IPS DF 6.9 (cell line): ENCODE measurements around the gene PPM1L.

Experiments used
- DNase-seq: peaks from one replicate; pipeline ENCODE4 v3.0.0-alpha.2; 2013; ENCODE audit warnings: low read depth, low spot score
- H3K27ac ChIP-seq: one replicate; pipeline ENCODE4 v1.5.1; 2013; ENCODE audit warnings: low read length, control low read depth
- H3K27me3 ChIP-seq: 2 replicates; pipeline ENCODE4 v1.6.1; 2013; ENCODE audit warnings: mild to moderate bottlenecking, low read length; ENCODE audit not compliant: control insufficient read depth, insufficient read depth
- H3K36me3 ChIP-seq: 2 replicates; pipeline ENCODE4 v1.6.1; 2013; ENCODE audit warnings: low read length; ENCODE audit not compliant: control insufficient read depth, insufficient read depth
- H3K4me1 ChIP-seq: 2 replicates; pipeline ENCODE4 v1.6.1; 2013; ENCODE audit warnings: low read length; ENCODE audit not compliant: control insufficient read depth, insufficient read depth
- H3K4me3 ChIP-seq: 2 replicates; pipeline ENCODE4 v1.5.1; 2013; ENCODE audit warnings: mild to moderate bottlenecking, low read length
- H3K9me3 ChIP-seq: 2 replicates; pipeline ENCODE4 v1.6.1; 2013; ENCODE audit warnings: low read length, inconsistent platforms; ENCODE audit not compliant: control insufficient read depth, insufficient read depth
- WGBS: extraction: QIAGEN DNeasy Blood & Tissue Kit; methylation state at CpG from one replicate; pipeline ENCODE4 v1.1.7; 2013; ENCODE audit warnings: mixed read lengths, missing lambda C conversion rate; ENCODE audit not compliant: insufficient read length, insufficient coverage; 5-methylcytosine and 5-hydroxymethylcytosine counted together

The PPM1L gene

GRCh38 chr3:160948273-160948672 lies 192.2 kb downstream of the PPM1L start:
- no peaks in the 10 kb centered on the region for H3K36me3 ChIP-seq
- H3K27ac ChIP-seq = no peak overlapping the region
- H3K9me3 ChIP-seq = no peaks in the 10 kb centered on the region
- H3K4me3 ChIP-seq = no peak overlapping the region
- no peaks in the 10 kb centered on the region for H3K27me3 ChIP-seq
- H3K4me1 ChIP-seq = no peaks in the 10 kb centered on the region
- WGBS = no CpG with 5 or more reads among the region's 3 CpGs
- no peak for DNase-seq

GRCh38 chr3:160949460-160949859 lies 193.4 kb downstream of the PPM1L start:
- Histone ChIP-seq H3K4me3 (no peak overlapping the region), H3K36me3 (no peaks in the 10 kb centered on the region), H3K27ac (no peak overlapping the region), H3K9me3 (no peaks in the 10 kb centered on the region), H3K27me3 (no peaks in the 10 kb centered on the region), H3K4me1 (no peaks in the 10 kb centered on the region)
- WGBS = no CpG with 5 or more reads among the region's 4 CpGs
- DNase-seq = no peak

- Histone ChIP-seq H3K4me1 (no peaks in the 10 kb centered on the region), H3K27me3 (no peaks in the 10 kb centered on the region), H3K36me3 (no peaks in the 10 kb centered on the region), H3K4me3 (no peak overlapping the region), H3K9me3 (no peaks in the 10 kb centered on the region), H3K27ac (no peak overlapping the region)
- no CpG with 5 or more reads among the region's 2 CpGs for WGBS
- DNase-seq = no peak
Measured at GRCh38 chr3:160950542-160950941, 194.5 kb downstream of the PPM1L start.

- H3K36me3 ChIP-seq = no peaks in the 10 kb centered on the region
- H3K9me3 ChIP-seq = no peaks in the 10 kb centered on the region
- H3K27me3 ChIP-seq = no peaks in the 10 kb centered on the region
- no peak overlapping the region for H3K27ac ChIP-seq
- no peak for DNase-seq
- no peaks in the 10 kb centered on the region for H3K4me1 ChIP-seq
- no CpG with 5 or more reads among the region's 2 CpGs for WGBS
- H3K4me3 ChIP-seq = no peak overlapping the region
Measured at GRCh38 chr3:160950954-160951353, 194.9 kb downstream of the PPM1L start.

- H3K4me3 ChIP-seq = no peak overlapping the region
- no peaks in the 10 kb centered on the region for H3K4me1 ChIP-seq
- no peak overlapping the region for H3K27ac ChIP-seq
- H3K27me3 ChIP-seq = no peaks in the 10 kb centered on the region
- no peak for DNase-seq
- H3K36me3 ChIP-seq = no peaks in the 10 kb centered on the region
- no CpG with 5 or more reads among the region's 8 CpGs for WGBS
- H3K9me3 ChIP-seq = no peaks in the 10 kb centered on the region
Measured at GRCh38 chr3:160951642-160952487, 195.8 kb downstream of the PPM1L start.

- Histone ChIP-seq H3K4me3 (no peak overlapping the region), H3K27ac (no peak overlapping the region), H3K9me3 (no peaks in the 10 kb centered on the region), H3K27me3 (no peaks in the 10 kb centered on the region), H3K4me1 (no peaks in the 10 kb centered on the region), H3K36me3 (no peaks in the 10 kb centered on the region)
- no peak for DNase-seq
- no CpG with 5 or more reads among the region's 3 CpGs for WGBS
Measured at GRCh38 chr3:160953686-160954085, 197.7 kb downstream of the PPM1L start.

- Histone ChIP-seq H3K27ac (no peak overlapping the region), H3K36me3 (no peaks in the 10 kb centered on the region), H3K4me3 (no peak overlapping the region), H3K9me3 (no peaks in the 10 kb centered on the region), H3K27me3 (no peaks in the 10 kb centered on the region), H3K4me1 (no peaks in the 10 kb centered on the region)
- DNase-seq = no peak
Measured at GRCh38 chr3:160956785-160957184, 200.8 kb downstream of the PPM1L start.

- no peaks in the 10 kb centered on the region for H3K4me1 ChIP-seq
- WGBS = no CpG with 5 or more reads among the region's 1 CpG
- H3K27ac ChIP-seq = no peak overlapping the region
- no peak overlapping the region for H3K4me3 ChIP-seq
- DNase-seq = no peak
- H3K36me3 ChIP-seq = no peaks in the 10 kb centered on the region
- no peaks in the 10 kb centered on the region for H3K27me3 ChIP-seq
- H3K9me3 ChIP-seq = no peaks in the 10 kb centered on the region
Measured at GRCh38 chr3:160960568-160960967, 204.5 kb downstream of the PPM1L start.

- no peaks in the 10 kb centered on the region for H3K4me1 ChIP-seq
- no peaks in the 10 kb centered on the region for H3K36me3 ChIP-seq
- WGBS = no CpG with 5 or more reads among the region's 1 CpG
- no peak for DNase-seq
- H3K4me3 ChIP-seq = no peak overlapping the region
- H3K27ac ChIP-seq = no peak overlapping the region
- no peaks in the 10 kb centered on the region for H3K27me3 ChIP-seq
- H3K9me3 ChIP-seq = no peaks in the 10 kb centered on the region
Measured at GRCh38 chr3:160963949-160964348, 207.9 kb downstream of the PPM1L start.

GRCh38 chr3:160968761-160969160 lies 212.7 kb downstream of the PPM1L start:
- Histone ChIP-seq H3K27me3 (no peaks in the 10 kb centered on the region), H3K27ac (no peak overlapping the region), H3K4me1 (no peaks in the 10 kb centered on the region), H3K9me3 (no peaks in the 10 kb centered on the region), H3K4me3 (no peak overlapping the region), H3K36me3 (no peaks in the 10 kb centered on the region)
- DNase-seq = no peak
- WGBS = no CpG with 5 or more reads among the region's 2 CpGs
